ENCODE results near the gene SCNN1A. TPM values are rescaled to one million over a fixed set of nuclear protein-coding genes. Genes with fewer than 3 reads are reported as not detected.

Gene SCNN1A
- total RNA-seq, 1 experiment from 2014 or later, result 549 TPM

- H3K4me3 ChIP-seq, result peak overlapping the region; percentile 62
- no TSS peak for BruUV-seq (replicated peaks)
These were observed 4.2 kb downstream of the SCNN1A start for GRCh38 chr12:6370994-6371754.

GRCh38 chr12:6370576-6370935, 4.8 kb downstream of the SCNN1A start:
- DNase-seq, result no peak
- POLR2A ChIA-PET (ENCODE audit: unreplicated experiment), result interaction anchor here (0.5 to 2.0 kb wide), 20 partner anchors 13 to 205 kb away, joined by 3 to 52 read pairs (median 4); partner anchors contain the start of genes LTBR and TNFRSF1A
- H3F3A ChIP-seq (ENCODE audit: insufficient read depth, low read depth), result peaks cover 65% of the 10 kb centered on the region
- peaks cover 18% of the 10 kb centered on the region; the same call in 1 of the 2 replicates for H3K36me3 ChIP-seq (ENCODE audit: low read depth)
- H3K4me3 ChIP-seq, result peak overlapping the region; percentile 43
- TF ChIP-seq CTCF (conservative IDR thresholded peaks at IDR 0.05) (no peak), EZH2 (IDR thresholded peaks at IDR 0.05; ENCODE audit: low read depth) (no peak)
- peak overlapping the region; percentile 89 for H3K27ac ChIP-seq
- no peaks in the 10 kb centered on the region for H3K27me3 ChIP-seq (ENCODE audit: insufficient read depth, low read depth)
- H2AFZ ChIP-seq, result no peak overlapping the region; the same call in 1 of the 2 replicates
- no peaks in the 10 kb centered on the region for H4K20me1 ChIP-seq (ENCODE audit: insufficient read depth)
- H3K4me2 ChIP-seq, result peak overlapping the region; percentile 80
- no peaks in the 10 kb centered on the region for H3K9me3 ChIP-seq (ENCODE audit: insufficient read depth, low read depth)
- CTCF ChIA-PET, result interaction anchor here (0.6 to 1.6 kb wide), 6 partner anchors 14 to 92 kb away, joined by 3 to 6 read pairs (median 4); partner anchors contain the start of gene LTBR
- intact Hi-C loops (cut with micrococcal nuclease; ENCODE audit: unreplicated experiment), result no loop called here
- H3K4me1 ChIP-seq (replicated peaks; ENCODE audit: insufficient read depth), result peaks cover 57% of the 10 kb centered on the region
- H3K9me2 ChIP-seq (ENCODE audit: insufficient read depth), result no peaks in the 10 kb centered on the region
- BruUV-seq (replicated peaks), result TSS peak; percentile 13
- peaks cover 89% of the 10 kb centered on the region for H3K79me2 ChIP-seq (ENCODE audit: low read depth)

More at GRCh38 chr12:6370994-6371754, 4.2 kb downstream of the SCNN1A start:
- Histone ChIP-seq H3K36me3 (ENCODE audit: low read depth) (peaks cover 15% of the 10 kb centered on the region; the same call in 1 of the 2 replicates), H2AFZ (no peak overlapping the region; the same call in 1 of the 2 replicates), H3K9me2 (ENCODE audit: insufficient read depth) (no peaks in the 10 kb centered on the region), H3K27ac (peak overlapping the region; percentile 89), H4K20me1 (ENCODE audit: insufficient read depth) (no peaks in the 10 kb centered on the region), H3K27me3 (ENCODE audit: insufficient read depth, low read depth) (no peaks in the 10 kb centered on the region), H3K9me3 (ENCODE audit: insufficient read depth, low read depth) (no peaks in the 10 kb centered on the region), H3K4me1 (replicated peaks; ENCODE audit: insufficient read depth) (peaks cover 57% of the 10 kb centered on the region), H3K79me2 (ENCODE audit: low read depth) (peaks cover 86% of the 10 kb centered on the region), H3K4me2 (peak overlapping the region; percentile 98), H3F3A (ENCODE audit: insufficient read depth, low read depth) (peaks cover 65% of the 10 kb centered on the region)
- CTCF ChIA-PET, result interaction anchor here (0.6 to 1.6 kb wide), 6 partner anchors 13 to 93 kb away, joined by 3 to 6 read pairs (median 4); partner anchors contain the start of gene LTBR
- TF ChIP-seq CTCF (conservative IDR thresholded peaks at IDR 0.05) (peak; percentile 43; the same call in 1 of the 2 replicates), EZH2 (IDR thresholded peaks at IDR 0.05; ENCODE audit: low read depth) (no peak)
- POLR2A ChIA-PET (ENCODE audit: unreplicated experiment), result interaction anchor here (0.5 to 2.0 kb wide), 25 partner anchors 13 to 591 kb away, joined by 3 to 52 read pairs (median 4); partner anchors contain the start of genes GAPDH, LTBR and TNFRSF1A
- peak; percentile 99 for DNase-seq
- intact Hi-C loops (cut with micrococcal nuclease; ENCODE audit: unreplicated experiment), result loop anchor here (1.0 kb wide), 2 partner anchors 8 to 58 kb away; no protein-coding TSS in a partner anchor

GRCh38 chr12:6369916-6370575, 5.3 kb downstream of the SCNN1A start:
- Histone ChIP-seq H3K4me1 (replicated peaks; ENCODE audit: insufficient read depth) (peaks cover 62% of the 10 kb centered on the region), H3K27me3 (ENCODE audit: insufficient read depth, low read depth) (no peaks in the 10 kb centered on the region), H3K27ac (peak overlapping the region; percentile 89), H3K79me2 (ENCODE audit: low read depth) (peaks cover 91% of the 10 kb centered on the region), H2AFZ (no peak overlapping the region), H3K4me2 (peak overlapping the region; percentile 80), H4K20me1 (ENCODE audit: insufficient read depth) (no peaks in the 10 kb centered on the region), H3F3A (ENCODE audit: insufficient read depth, low read depth) (peaks cover 66% of the 10 kb centered on the region), H3K36me3 (ENCODE audit: low read depth) (peaks cover 18% of the 10 kb centered on the region; the same call in 1 of the 2 replicates), H3K9me3 (ENCODE audit: insufficient read depth, low read depth) (no peaks in the 10 kb centered on the region), H3K4me3 (peak overlapping the region; percentile 43; the same call in 1 of the 2 replicates), H3K9me2 (ENCODE audit: insufficient read depth) (no peaks in the 10 kb centered on the region)
- ChIA-PET POLR2A (ENCODE audit: unreplicated experiment) (interaction anchor here (0.6 to 2.0 kb wide), 8 partner anchors 14 to 481 kb away, joined by 4 to 52 read pairs (median 18); partner anchors contain the start of genes CDCA3 and LTBR), CTCF (interaction anchor here (0.7 to 1.6 kb wide), 3 partner anchors 14 to 57 kb away, joined by 3 to 6 read pairs (median 5); partner anchors contain the start of gene LTBR)
- BruUV-seq (replicated peaks), result no TSS peak
- TF ChIP-seq CTCF (conservative IDR thresholded peaks at IDR 0.05) (no peak), EZH2 (IDR thresholded peaks at IDR 0.05; ENCODE audit: low read depth) (no peak)
- no peak for DNase-seq
- intact Hi-C loops (cut with micrococcal nuclease; ENCODE audit: unreplicated experiment), result no loop called here

Measured in PC-9 (cell line).